NK-92 (cell line): ENCODE results near the gene ADAM12.
"Not testable (repeated sequence)": the region's sequence is repeated elsewhere in the genome, so short reads cannot be mapped to it uniquely, and the experiment has no call there.

Experiments used
- DNase-seq: peaks from one replicate; lab custom pipeline; 2025; ENCODE audit not compliant: unreplicated experiment; lab: John Stamatoyannopoulos, UW

ADAM12 gene

DNA sequence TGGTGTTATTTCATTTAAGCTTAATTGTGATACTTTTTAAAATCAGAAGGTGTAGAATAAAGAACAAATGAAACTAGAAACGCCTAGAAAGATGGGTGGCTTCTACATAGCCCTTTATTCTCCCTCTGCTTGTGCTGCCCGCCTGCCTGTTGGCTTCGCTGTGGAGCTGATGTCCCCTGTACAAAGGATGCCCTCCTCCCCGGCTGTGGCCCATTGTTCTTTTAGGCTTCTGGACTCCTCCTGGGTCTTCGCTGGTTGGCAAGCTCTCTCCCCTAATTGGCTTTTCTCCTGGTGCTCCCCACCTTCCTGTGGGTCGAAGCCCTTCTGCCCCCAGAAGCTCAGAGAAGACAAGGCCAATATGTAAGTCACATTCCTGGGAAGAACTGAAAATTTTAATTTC, 393.7 kb downstream of the ADAM12 start:
- DNase-seq: no peak

DNA sequence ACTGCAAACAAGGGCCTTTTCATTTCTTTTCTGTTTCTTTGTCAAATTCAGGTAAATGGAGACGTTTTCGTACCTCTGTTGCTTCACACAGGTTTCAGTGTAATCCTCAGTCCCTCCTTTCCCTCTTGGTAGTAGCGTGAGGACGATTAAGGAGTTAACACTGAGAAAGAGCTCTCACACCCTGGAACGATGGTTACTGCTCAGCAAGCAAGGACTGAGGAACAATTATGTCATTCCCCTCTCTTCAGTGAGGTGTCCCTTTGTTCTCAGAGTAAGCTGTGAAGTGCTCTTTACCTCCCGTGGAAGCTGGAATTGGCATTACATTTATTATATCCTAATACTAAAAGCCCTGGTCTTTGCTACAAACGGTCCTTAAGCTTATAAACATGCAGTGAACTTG, 396.0 kb downstream of the ADAM12 start:
- no peak for DNase-seq

DNA sequence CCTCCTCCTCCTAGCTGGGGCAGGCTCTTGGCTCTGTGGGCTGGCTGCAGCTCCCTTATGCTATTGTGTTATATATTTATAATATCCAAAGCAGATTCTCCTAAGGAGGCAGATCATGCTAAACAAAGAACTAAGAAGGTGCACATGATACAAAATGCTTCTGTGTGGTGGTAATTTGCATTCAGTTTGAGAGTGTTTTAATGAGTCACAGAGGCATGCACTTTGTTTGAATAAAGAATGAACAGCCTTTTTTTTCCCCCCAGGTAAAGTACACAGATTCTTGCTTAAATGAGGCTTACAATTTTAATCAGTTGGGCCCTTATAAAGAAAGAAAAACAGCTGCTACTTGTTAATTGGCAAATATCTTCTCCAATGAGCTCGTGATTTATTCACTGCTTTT, 396.9 kb downstream of the ADAM12 start:
- no peak for DNase-seq

DNA sequence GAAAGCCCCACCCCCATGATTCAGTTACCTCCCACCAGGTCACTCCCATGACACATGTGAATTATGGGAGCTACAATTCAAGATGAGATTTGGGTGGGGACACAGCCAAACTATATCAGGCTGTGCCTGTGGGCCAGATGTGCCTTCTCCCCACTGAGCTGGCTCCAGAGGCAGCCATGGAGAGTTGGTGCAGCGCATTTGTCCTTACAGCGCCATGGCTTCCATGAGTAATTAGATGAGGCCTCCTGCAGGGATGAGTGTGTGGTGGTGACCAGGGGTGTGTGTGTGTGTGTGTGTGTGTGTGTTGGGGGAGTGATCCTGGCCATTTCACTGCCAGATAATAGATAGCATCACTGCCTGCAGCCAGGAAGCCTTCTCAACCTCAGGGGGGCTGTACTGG, 397.3 kb downstream of the ADAM12 start:
- no peak for DNase-seq

DNA sequence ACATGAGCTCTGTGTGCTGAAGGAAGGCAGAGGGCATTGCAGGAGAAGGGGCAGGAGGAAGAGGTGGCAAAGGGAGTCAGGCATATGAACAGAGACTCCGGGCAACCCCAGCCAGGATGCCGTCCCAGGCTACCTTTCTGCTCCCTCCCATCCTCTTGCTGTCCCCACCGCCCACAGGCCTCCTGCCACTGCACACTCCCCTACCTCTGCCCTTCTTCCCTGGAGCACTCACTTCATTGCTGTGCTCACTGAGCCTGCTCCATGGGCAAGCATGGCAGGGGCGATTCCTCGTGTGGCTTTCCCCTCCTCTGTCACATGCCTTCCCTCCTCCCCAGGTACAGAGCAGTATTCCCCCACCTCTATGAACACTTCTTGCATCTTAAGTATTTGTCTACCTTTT, 398.5 kb downstream of the ADAM12 start:
- DNase-seq: no peak

DNA sequence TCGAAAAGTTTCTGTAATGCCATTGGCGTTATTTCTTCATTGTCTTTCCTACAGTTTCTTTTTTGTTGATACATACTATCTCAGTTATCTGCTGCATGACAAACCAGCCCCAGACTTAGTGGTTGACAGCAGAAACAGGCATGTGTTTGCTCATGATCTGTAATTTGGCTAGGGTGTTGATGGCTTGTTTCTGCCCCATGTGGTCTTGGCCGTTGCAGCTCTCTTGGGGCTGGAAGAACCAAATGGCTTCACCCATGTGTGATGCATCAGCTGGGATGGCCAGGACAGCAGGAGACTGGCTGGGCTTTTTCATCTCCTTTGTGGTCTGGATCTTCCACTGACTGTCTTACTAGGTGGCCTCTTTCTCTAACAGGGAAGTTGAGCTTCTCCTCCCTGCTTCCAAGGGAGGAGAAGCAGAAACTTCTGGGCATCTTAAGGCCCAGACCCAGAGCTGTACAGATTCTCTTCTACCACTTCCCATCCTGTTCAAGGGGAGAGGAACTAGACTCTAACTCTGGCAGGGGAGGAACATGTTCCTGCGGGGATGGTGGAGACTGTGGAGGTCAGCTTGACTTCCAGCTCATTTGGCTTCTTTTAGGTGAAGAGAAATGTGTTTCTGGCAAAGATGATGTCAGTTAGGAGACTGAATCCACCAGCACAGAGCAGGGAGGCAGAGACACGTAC, 402.6 kb downstream of the ADAM12 start:
- no peak for DNase-seq

DNA sequence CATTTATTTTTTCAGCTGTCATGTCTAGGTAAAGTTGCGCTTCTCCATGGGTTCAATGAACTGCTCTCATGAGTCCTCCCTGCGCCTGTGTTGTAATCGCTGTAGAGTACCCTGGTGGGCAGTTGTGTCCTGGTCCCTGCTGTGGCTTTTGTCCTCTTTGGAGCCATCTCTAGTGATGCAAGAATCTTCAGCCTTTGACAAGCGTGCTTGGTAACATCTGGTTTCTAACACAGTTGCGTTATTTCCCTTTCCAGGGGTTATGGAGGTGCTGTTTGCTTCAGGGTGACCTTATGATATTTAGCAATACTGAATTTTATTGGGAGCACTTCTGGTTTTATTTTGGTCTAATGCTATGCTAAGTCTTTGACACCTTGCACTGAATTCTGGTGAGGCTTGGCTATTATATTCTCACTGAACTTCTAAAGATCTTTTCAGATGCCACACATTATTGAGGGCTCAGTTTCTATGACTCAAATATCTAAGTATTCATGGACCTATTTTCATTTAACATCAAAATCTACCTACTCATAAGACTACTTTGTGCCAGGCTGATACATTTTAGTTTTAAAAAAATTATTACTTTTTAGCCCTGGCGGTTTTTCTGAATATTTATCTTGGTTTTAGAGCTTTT, 403.3 kb downstream of the ADAM12 start:
- no peak for DNase-seq

DNA sequence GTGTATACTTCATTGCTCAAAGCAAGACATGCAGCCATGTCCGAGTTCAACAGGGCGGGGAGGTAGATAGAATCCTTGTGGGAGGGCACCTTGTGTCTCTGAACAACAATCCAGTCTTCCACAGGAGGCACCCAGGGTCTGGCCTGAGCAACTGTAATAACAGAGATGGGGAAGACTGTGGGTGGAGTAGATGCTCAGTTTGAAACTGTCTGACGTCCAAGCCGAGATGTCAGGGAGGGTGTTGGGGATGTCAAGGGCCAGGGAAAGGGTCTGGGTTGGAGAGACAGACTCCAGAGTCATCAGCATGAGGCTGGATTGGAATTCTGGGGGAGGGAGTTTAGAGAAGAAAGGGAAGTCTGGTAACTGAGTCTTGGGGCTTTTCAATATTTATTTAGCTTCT, 403.9 kb downstream of the ADAM12 start:
- no peak for DNase-seq

DNA sequence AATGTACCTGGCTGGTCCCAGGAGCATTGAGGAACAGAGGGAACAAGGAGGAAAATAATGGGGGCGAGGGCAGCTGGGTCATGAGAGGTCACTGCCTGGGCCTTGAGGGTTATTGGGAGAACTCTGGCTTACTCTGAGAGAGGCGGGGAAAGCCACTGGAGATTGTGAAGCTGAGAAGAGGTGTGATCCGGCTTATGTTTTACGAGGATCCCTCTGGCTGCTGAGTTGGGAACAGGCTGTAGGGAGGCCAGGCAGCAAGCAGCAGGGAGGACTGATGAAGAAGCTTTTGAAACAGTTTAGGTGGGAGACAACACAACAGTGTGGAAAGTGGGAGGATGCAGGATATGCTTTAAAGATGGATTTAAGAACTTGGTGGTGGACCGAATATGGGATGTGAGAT, 404.6 kb downstream of the ADAM12 start:
- no peak for DNase-seq

DNA sequence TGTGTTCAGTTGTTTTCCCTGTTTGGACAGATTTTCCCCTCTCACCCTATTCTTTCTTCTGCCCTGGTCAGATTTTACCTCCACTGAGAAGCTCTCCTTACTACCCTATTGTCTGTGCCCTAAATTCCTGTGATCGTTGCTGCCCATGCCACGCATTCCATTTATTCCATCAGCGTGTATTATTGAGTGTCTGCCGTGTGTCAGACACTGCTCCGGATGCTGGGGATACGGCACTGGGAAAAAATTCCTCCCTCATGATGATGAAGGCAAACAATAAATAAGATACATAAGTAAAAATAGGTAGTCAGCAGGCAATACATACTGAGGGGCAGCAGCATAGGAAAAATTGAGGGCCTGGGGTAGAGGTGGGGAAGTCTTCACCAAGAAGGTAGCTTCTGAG, 405.1 kb downstream of the ADAM12 start:
- no peak for DNase-seq

DNA sequence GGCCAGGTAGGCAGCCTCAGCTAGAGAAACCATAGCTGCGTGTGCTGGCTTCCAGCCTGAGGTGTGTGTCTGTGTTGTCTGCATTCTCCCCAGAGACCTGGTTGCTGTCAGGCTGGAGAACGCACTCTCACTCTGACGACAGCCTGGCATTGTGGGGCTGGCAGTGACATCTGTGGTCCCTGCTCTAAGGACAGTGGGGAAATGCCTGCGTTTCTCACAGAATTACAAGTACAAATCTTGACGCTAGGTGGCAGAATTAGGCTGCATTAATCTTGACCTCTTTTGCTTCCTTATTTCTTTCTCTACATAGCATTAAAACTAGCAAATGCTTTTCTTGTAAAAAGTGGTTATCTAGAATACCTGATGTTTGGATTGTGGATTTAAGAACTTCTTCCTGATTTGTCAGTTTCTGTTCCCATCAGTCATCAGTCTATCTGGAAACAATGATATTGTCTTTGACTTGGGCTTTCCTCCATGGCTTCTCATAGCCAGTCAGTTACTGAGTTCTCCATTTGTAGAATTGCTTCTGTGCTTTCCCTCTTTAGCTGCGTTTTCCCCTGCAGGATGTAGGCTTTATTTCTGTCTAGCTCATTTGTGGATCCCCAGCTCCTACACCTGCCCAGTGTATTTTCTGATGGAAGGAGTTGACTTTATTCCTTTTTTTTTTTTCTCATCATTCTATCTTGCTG, 405.9 kb downstream of the ADAM12 start:
- DNase-seq: no peak

DNA sequence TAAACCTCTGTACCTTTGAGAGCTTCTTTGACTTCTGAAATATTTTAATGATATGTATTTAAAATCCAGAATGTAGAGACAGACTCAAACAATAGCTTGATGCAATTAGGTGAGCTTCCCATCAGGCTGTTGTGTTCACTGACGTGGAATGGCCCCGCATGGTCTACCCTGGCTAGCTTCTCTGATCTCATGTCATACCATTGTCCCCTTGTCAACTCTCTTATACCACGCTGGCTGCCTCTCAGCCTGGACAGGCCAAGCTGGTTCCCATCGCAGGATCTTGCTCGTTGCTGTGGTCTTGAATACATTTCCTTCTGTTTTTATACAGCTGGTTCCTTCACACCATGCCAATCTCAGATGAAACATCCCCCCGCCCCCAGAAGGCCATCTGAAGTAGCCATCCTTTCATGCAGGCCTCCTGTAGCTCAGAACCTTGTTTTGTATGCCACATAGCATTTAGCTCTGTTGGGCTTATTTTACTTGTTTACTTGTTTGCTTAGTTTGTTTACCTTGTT, 407.7 kb downstream of the ADAM12 start:
- no peak for DNase-seq

DNA sequence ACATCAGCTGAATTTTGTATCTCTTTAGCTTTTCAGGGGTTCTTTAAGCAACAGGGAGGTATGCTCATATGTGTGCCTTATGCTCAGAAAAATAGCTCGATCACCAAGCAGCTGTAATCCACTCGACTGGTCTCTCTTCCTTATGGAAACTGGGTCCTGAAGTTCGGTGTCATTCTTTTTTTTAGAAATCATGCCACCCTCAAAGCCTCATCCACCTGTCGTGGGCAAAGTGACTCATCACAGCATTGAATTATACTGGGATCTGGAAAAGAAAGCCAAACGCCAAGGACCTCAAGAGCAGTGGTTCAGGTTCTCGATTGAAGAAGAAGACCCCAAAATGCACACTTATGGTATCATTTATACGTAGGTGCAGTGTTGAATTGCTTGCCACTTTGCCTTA, 408.3 kb downstream of the ADAM12 start:
- no peak for DNase-seq

DNA sequence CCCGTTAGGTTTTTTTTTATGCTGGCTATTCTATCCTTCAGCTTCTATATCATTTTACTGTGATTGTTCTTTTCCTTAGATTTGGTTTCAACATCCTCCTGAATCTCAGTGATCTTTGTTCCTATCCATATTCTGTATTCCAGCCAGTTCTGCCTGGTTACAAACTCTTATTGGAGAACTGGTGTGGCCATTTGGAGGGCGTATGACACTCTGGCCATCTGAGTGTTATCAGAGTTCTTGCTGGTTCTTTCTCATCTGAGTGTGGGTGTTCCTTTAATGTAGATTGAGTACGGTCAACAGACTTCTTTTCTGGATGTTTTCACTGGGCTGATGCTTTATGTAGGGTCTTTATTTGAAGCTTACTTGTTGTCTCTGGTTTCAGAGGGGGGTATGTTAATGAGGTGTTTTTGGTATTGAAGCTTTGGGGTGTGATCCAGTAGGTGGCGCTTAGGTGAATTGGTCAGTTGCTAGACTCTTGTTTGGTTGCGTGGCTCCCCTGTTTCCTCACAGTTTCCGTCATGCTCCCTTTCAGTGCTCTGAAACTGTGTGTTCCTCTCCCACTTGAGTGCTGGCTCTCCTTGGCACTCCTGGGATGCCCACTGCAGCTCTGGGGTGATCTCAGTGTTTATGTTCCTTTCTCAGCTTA, 411.2 kb downstream of the ADAM12 start:
- no peak for DNase-seq

DNA sequence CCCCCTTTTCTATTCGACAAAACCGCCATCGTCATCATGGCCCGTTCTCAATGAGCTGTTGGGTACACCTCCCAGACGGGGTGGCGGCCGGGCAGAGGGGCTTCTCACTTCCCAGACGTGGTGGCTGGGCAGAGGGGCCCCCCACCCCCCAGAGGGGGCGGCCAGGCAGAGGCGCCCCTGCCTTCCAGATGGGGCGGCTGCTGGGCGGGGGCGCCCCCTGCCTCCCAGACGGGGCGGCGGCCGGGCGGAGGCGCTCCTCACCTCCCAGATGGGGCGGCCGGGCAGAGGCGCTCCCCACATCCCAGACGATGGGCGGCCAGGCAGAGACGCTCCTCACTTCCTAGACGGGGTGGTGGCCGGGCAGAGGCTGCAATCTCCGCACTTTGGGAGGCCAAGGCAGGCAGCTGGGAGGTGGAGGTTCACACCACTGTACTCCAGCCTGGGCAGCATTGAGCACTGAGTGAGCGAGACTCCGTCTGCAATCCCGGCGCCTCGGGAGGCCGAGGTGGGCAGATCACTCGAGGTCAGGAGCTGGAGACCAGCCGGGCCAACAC, 418.1 kb downstream of the ADAM12 start:
- DNase-seq: not testable (repeated sequence)

DNA sequence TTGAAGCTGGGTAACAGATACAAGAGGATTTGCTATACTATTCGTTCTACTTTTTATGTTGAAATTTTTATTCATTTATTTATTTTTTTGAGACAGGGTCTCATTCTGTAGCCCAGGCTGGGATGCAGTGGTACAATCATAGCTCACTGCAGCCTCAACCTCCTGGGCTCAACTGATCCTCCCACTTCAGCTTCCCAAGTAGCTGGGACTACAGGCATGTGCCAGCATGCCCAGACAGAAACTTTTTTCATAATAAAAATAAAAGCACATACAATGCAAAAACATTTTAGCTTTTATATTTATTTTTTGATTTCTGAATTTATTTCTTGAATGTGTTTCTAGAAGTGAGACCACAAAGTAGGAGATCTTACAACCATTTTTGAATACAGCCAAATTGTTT, 420.7 kb downstream of the ADAM12 start:
- DNase-seq: no peak

DNA sequence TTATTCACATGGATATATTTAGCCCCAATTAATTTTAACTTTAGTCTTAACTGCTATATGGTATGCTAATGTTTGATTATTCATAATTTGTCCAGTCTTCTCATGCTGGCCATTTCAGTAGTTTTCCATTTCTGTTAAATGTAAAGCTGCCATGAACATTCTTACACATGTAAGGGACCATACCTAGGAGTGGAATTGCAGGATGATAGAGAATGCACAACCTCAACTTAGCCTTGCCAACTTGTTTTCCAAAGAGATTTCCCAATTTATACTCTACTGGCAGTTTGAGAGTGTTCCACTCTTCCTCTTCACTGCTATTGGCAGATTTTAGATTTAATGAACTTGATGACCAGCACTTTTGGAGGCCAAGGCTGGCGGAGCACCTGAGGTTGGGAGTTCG, 423.7 kb downstream of the ADAM12 start:
- DNase-seq: no peak
